CD1c-positive myeloid dendritic cell (primary cell): ENCODE results near the gene LINC01488.

ENCODE experiments used
- DNase-seq: peaks from one replicate; pipeline ENCODE4 v3.0.0-alpha.2; 2016; ENCODE audit errors: extremely low spot score

The LINC01488 gene

GRCh38 chr11:69509846-69510390, 28.5 kb downstream of the LINC01488 start:
- DNase-seq = no peak

GRCh38 chr11:69510471-69511357, 29.3 kb downstream of the LINC01488 start:
- DNase-seq = no peak

- no peak for DNase-seq
Observed at GRCh38 chr11:69511358-69512055, 30.0 kb downstream of the LINC01488 start.

- no peak for DNase-seq
Observed at GRCh38 chr11:69512136-69512535, 30.7 kb downstream of the LINC01488 start.

- no peak for DNase-seq
Observed at GRCh38 chr11:69512790-69513189, 31.3 kb downstream of the LINC01488 start.

- DNase-seq = no peak
Observed at GRCh38 chr11:69513196-69513595, 31.7 kb downstream of the LINC01488 start.

- no peak for DNase-seq
Observed at GRCh38 chr11:69513663-69514224, 32.3 kb downstream of the LINC01488 start.

GRCh38 chr11:69514771-69515170, 33.3 kb downstream of the LINC01488 start:
- no peak for DNase-seq

- DNase-seq = peak; percentile 73
Observed at GRCh38 chr11:69515271-69516245, 34.1 kb downstream of the LINC01488 start.

- no peak for DNase-seq
Observed at GRCh38 chr11:69516526-69516925, 35.1 kb downstream of the LINC01488 start.

- DNase-seq = no peak
Observed at GRCh38 chr11:69518081-69518950, 36.9 kb downstream of the LINC01488 start.

- no peak for DNase-seq
Observed at GRCh38 chr11:69520186-69520916, 38.9 kb downstream of the LINC01488 start.

- DNase-seq = no peak
Observed at GRCh38 chr11:69521457-69521856, 40.0 kb downstream of the LINC01488 start.

- DNase-seq = no peak
Observed at GRCh38 chr11:69523453-69523852, 42.0 kb downstream of the LINC01488 start.

- no peak for DNase-seq
Observed at GRCh38 chr11:69524291-69524882, 42.9 kb downstream of the LINC01488 start.

GRCh38 chr11:69524991-69525411, 43.5 kb downstream of the LINC01488 start:
- DNase-seq = no peak

GRCh38 chr11:69525516-69526452, 44.3 kb downstream of the LINC01488 start:
- DNase-seq = no peak

GRCh38 chr11:69526453-69526810, 45.0 kb downstream of the LINC01488 start:
- no peak for DNase-seq
